WTC11 (cell line): ENCODE results near the gene SYCP3. TPM values are rescaled to one million over a fixed set of nuclear protein-coding genes. Genes with fewer than 3 reads are reported as not detected.

Source experiments
- ATAC-seq: fragments of 200-7000 bp; cut with Tn5 transposase; 2 replicates; pipeline ENCODE4 v1.10.0; 2021; ENCODE audit warnings: mild to moderate bottlenecking, moderate library complexity
- CTCF ChIA-PET: fragments of 300-600 bp; sonication (Branson Sonifier 250); formaldehyde crosslinking; loops from one replicate; lab custom pipeline; 2021; ENCODE audit warnings: antibody characterized with exemption; lab: Charles Lee
- POLR2A ChIA-PET: fragments of 350-600 bp; sonication (Branson Sonifier 250); formaldehyde crosslinking; loops from one replicate; lab custom pipeline; 2021; ENCODE audit warnings: antibody characterized with exemption; lab: Charles Lee
- DNase-seq: peaks from one replicate; pipeline ENCODE4 v3.0.0; 2021; ENCODE audit warnings: low spot score
- H3K27ac Mint-ChIP-seq: 2 replicates; pipeline ENCODE4 v1.8.0; 2021; ENCODE audit warnings: mixed read lengths
- H3K27me3 Mint-ChIP-seq: 2 replicates; pipeline ENCODE4 v1.8.0; 2021; ENCODE audit warnings: low read depth, mild to moderate bottlenecking, moderate library complexity, mixed read lengths
- H3K36me3 Mint-ChIP-seq: 2 replicates; pipeline ENCODE4 v1.8.0; 2021; ENCODE audit warnings: mixed read lengths
- H3K4me1 Mint-ChIP-seq: 2 replicates; pipeline ENCODE4 v1.8.0; 2022; ENCODE audit warnings: mixed read lengths
- H3K4me3 Mint-ChIP-seq: 2 replicates; pipeline ENCODE4 v1.8.0; 2021; ENCODE audit warnings: mild to moderate bottlenecking, moderate library complexity, mixed read lengths
- H3K9me3 Mint-ChIP-seq: 2 replicates; pipeline ENCODE4 v1.8.0; 2021; ENCODE audit warnings: mixed read lengths
- E2F4 ChIP-seq: sonication (generic); formaldehyde crosslinking; IDR thresholded peaks from 2 replicates; pipeline ENCODE4 v1.8.1; 2022; ENCODE audit warnings: low read depth, mild to moderate bottlenecking, moderate library complexity, missing genetic modification reagents, borderline replicate concordance
- EMX1 ChIP-seq: fragments of 250-450 bp; sonication (Bioruptor Pico); IDR thresholded peaks from 2 replicates; pipeline ENCODE4 v1.8.0; 2021; ENCODE audit warnings: mild to moderate bottlenecking
- HMGA2 ChIP-seq: fragments of 250-450 bp; sonication (Bioruptor Pico); IDR thresholded peaks from 2 replicates; pipeline ENCODE4 v1.4.0; 2021; ENCODE audit warnings: mild to moderate bottlenecking, moderate library complexity
- HMGXB4 ChIP-seq: sonication (generic); formaldehyde crosslinking; IDR thresholded peaks from 2 replicates; pipeline ENCODE4 v1.8.1; 2023; ENCODE audit warnings: mild to moderate bottlenecking, moderate library complexity, missing genetic modification reagents
- MAX ChIP-seq: sonication (generic); formaldehyde crosslinking; IDR thresholded peaks from 2 replicates; pipeline ENCODE4 v1.8.0; 2022; ENCODE audit warnings: mild to moderate bottlenecking, missing genetic modification reagents
- NR1H2 ChIP-seq: sonication (generic); formaldehyde crosslinking; IDR thresholded peaks from 2 replicates; pipeline ENCODE4 v1.9.0; 2021; ENCODE audit warnings: mild to moderate bottlenecking, moderate library complexity, missing genetic modification reagents
- NR2C2 ChIP-seq: sonication (generic); formaldehyde crosslinking; IDR thresholded peaks from 2 replicates; pipeline ENCODE4 v1.8.0; 2022; ENCODE audit warnings: mild to moderate bottlenecking, missing genetic modification reagents
- NR3C1 ChIP-seq: sonication (generic); formaldehyde crosslinking; conservative IDR thresholded peaks from 2 replicates; pipeline ENCODE4 v1.8.1; 2023; ENCODE audit warnings: low read depth, mild to moderate bottlenecking, missing genetic modification reagents
- OVOL2 ChIP-seq: fragments of 250-450 bp; sonication (Bioruptor Pico); IDR thresholded peaks from 2 replicates; pipeline ENCODE4 v1.9.0; 2021; ENCODE audit warnings: mild to moderate bottlenecking, borderline replicate concordance
- PREB ChIP-seq: sonication (generic); formaldehyde crosslinking; IDR thresholded peaks from 2 replicates; pipeline ENCODE4 v1.8.1; 2022; ENCODE audit warnings: mild to moderate bottlenecking, missing genetic modification reagents, moderate library complexity, borderline replicate concordance
- TEAD4 ChIP-seq: sonication (generic); formaldehyde crosslinking; IDR thresholded peaks from 2 replicates; pipeline ENCODE4 v1.8.0; 2022; ENCODE audit warnings: mild to moderate bottlenecking, missing genetic modification reagents
- TP53 ChIP-seq: sonication (generic); formaldehyde crosslinking; IDR thresholded peaks from 2 replicates; pipeline ENCODE4 v1.8.1; 2023; ENCODE audit warnings: mild to moderate bottlenecking, missing genetic modification reagents
- ZNF263 ChIP-seq: sonication (generic); formaldehyde crosslinking; IDR thresholded peaks from 2 replicates; pipeline ENCODE4 v1.8.1; 2022; ENCODE audit warnings: low read depth, mild to moderate bottlenecking, moderate library complexity, missing genetic modification reagents
- ZNF281 ChIP-seq: sonication (generic); formaldehyde crosslinking; IDR thresholded peaks from 2 replicates; pipeline ENCODE4 v1.8.0; 2023; ENCODE audit warnings: mild to moderate bottlenecking, missing genetic modification reagents
- total RNA-seq: library from RNA; stranded (reverse); gene quantifications from 3 replicates; pipeline ENCODE4 v1.2.3, GENCODE V29; 2021
- TF ChIP-seq, protein P1 (sequence below): sonication (generic); formaldehyde crosslinking; IDR thresholded peaks from 2 replicates; pipeline ENCODE4 v1.8.0; 2022; ENCODE audit warnings: mild to moderate bottlenecking, missing genetic modification reagents
- TF ChIP-seq, protein P2 (sequence below): fragments of 250-450 bp; sonication (Bioruptor Pico); conservative IDR thresholded peaks from 2 replicates; pipeline ENCODE4 v1.9.0; 2021; ENCODE audit warnings: mild to moderate bottlenecking
- TF ChIP-seq, protein P3 (sequence below): sonication (generic); formaldehyde crosslinking; IDR thresholded peaks from 2 replicates; pipeline ENCODE4 v1.8.1; 2023; ENCODE audit warnings: mild to moderate bottlenecking, missing genetic modification reagents

The SYCP3 gene
- total RNA-seq, 1 experiment from 2014 or later, result 0.15 TPM

GRCh38 chr12:101690544-101691098 is 48.6 kb downstream of the SYCP3 start:
- no peaks in the 10 kb centered on the region for H3K9me3 Mint-ChIP-seq
- ATAC-seq, result no peak
- H3K27me3 Mint-ChIP-seq, result peaks cover 6% of the 10 kb centered on the region
- ChIA-PET CTCF (no interaction called here), POLR2A (no interaction called here)
- no peaks in the 10 kb centered on the region for H3K4me1 Mint-ChIP-seq
- no peaks in the 10 kb centered on the region for H3K36me3 Mint-ChIP-seq
- H3K4me3 Mint-ChIP-seq, result no peak overlapping the region
- H3K27ac Mint-ChIP-seq, result no peak overlapping the region
- DNase-seq, result no peak
- no peak for TF ChIP-seq ZNF281 (CRISPR knock-in tag)
- TF ChIP-seq, protein P1, sequence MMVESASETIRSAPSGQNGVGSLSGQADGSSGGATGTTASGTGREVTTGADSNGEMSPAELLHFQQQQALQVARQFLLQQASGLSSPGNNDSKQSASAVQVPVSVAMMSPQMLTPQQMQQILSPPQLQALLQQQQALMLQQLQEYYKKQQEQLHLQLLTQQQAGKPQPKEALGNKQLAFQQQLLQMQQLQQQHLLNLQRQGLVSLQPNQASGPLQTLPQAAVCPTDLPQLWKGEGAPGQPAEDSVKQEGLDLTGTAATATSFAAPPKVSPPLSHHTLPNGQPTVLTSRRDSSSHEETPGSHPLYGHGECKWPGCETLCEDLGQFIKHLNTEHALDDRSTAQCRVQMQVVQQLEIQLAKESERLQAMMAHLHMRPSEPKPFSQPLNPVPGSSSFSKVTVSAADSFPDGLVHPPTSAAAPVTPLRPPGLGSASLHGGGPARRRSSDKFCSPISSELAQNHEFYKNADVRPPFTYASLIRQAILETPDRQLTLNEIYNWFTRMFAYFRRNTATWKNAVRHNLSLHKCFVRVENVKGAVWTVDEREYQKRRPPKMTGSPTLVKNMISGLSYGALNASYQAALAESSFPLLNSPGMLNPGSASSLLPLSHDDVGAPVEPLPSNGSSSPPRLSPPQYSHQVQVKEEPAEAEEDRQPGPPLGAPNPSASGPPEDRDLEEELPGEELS, result no peak
- no peak for TF ChIP-seq NR3C1 (CRISPR knock-in tag)
- TF ChIP-seq EMX1, result no peak
- TF ChIP-seq NR2C2, result no peak
- no peak for TF ChIP-seq HMGA2 (CRISPR knock-in tag)
- TF ChIP-seq, protein P2, sequence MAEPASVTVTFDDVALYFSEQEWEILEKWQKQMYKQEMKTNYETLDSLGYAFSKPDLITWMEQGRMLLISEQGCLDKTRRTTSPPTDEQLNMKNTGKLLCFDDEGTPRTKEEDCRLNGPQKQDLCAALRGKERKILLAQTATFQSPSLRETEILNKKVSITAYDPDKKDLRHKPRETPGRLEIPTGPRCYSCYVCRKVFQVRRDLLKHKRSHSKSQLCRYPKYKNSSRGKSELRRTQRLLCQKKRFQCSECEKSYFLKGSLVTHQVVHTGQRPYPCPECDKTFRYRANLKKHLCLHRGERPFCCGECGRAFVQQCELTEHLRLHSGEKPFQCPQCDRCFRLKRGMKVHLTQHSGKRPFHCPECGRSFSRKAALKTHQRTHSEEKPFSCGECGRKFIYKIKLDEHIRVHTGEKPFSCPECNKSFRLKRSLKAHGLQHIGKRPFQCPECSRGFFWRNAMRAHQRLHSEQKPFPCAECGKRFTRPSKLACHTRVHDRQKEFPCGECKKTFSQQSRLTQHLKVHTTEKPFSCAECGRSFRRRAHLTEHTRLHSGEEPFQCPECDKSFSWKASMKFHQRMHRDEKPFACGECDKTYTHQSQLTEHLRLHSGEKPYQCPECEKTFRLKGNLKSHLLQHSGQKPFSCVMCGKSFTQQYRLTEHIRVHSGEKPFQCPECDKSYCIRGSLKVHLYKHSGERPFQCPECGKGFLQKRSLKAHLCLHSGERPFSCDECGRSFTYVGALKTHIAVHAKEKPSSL, result no peak
- no peak for TF ChIP-seq PREB (CRISPR knock-in tag)

DNA sequence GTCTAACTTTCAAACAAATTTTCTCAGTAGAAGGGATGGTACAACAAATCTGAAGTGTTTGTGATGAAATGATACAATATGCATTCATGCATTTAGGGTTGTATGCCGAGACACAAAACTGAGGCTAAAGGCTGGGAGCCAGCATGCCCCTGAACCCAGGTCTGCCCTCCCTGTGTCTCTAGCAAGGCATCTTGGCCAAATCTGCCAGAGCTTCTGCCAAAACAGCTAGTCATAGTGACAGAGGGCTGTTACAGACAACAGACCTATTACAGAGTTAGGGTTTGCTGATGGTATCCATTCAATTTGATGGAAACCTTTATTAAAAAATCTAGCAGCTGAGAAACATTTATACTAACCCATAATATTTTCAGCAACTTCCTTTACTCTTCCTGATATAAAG is 53.1 kb downstream of the SYCP3 start:
- ChIA-PET POLR2A (no interaction called here), CTCF (no interaction called here)
- ATAC-seq (no peak), DNase-seq (no peak)
- Mint-ChIP-seq H3K9me3 (no peaks in the 10 kb centered on the region), H3K36me3 (no peaks in the 10 kb centered on the region), H3K4me3 (no peak overlapping the region), H3K27ac (no peak overlapping the region), H3K27me3 (no peaks in the 10 kb centered on the region), H3K4me1 (peaks cover 6% of the 10 kb centered on the region)
- TF ChIP-seq, protein P3, sequence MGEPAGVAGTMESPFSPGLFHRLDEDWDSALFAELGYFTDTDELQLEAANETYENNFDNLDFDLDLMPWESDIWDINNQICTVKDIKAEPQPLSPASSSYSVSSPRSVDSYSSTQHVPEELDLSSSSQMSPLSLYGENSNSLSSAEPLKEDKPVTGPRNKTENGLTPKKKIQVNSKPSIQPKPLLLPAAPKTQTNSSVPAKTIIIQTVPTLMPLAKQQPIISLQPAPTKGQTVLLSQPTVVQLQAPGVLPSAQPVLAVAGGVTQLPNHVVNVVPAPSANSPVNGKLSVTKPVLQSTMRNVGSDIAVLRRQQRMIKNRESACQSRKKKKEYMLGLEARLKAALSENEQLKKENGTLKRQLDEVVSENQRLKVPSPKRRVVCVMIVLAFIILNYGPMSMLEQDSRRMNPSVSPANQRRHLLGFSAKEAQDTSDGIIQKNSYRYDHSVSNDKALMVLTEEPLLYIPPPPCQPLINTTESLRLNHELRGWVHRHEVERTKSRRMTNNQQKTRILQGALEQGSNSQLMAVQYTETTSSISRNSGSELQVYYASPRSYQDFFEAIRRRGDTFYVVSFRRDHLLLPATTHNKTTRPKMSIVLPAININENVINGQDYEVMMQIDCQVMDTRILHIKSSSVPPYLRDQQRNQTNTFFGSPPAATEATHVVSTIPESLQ (CRISPR knock-in tag), result no peak
- no peak for TF ChIP-seq E2F4 (CRISPR knock-in tag)
- no peak for TF ChIP-seq MAX (CRISPR knock-in tag)
- TF ChIP-seq, protein P2, result no peak
- TF ChIP-seq NR1H2 (CRISPR knock-in tag), result no peak
- no peak for TF ChIP-seq TEAD4 (CRISPR knock-in tag)
- TF ChIP-seq HMGXB4, result no peak
- no peak for TF ChIP-seq OVOL2 (CRISPR knock-in tag)
- no peak for TF ChIP-seq HMGA2 (CRISPR knock-in tag)
- TF ChIP-seq ZNF263, result no peak
- no peak for TF ChIP-seq TP53 (CRISPR knock-in tag)
